Activated naive CD8-positive, alpha-beta T cell treated with anti-CD3 and anti-CD28 coated beads, Interleukin-2, amount 10 ng/mL, durations not matched to agents 7 days and 5 days (primary cell): ENCODE measurements around the gene PRKD1. TPM values are rescaled to one million over a fixed set of nuclear protein-coding genes. Genes with fewer than 3 reads are reported as not detected.
"Not testable (repeated sequence)": the region's sequence is repeated elsewhere in the genome, so short reads cannot be mapped to it uniquely, and the experiment has no call there.

Experiments
- ATAC-seq: fragments of 150-1000 bp; cut with Tn5 transposase; one replicate; pipeline ENCODE4 v1.10.0; 2021; ENCODE audit warnings: low read depth, moderate library complexity
- POLR2A ChIA-PET: fragments of 350-600 bp; sonication (Branson Sonifier 250); formaldehyde crosslinking; loops from one replicate; lab custom pipeline; 2021; ENCODE audit warnings: antibody characterized with exemption; lab: Charles Lee
- DNase-seq: peaks from one replicate; pipeline ENCODE4 v3.0.0; 2021
- H3K27ac Mint-ChIP-seq: one replicate; pipeline ENCODE4 v1.8.0; 2022; ENCODE audit warnings: mild to moderate bottlenecking, mixed read lengths
- H3K27me3 Mint-ChIP-seq: one replicate; pipeline ENCODE4 v1.8.0; 2022; ENCODE audit warnings: mild to moderate bottlenecking, moderate library complexity, mixed read lengths
- H3K36me3 Mint-ChIP-seq: one replicate; pipeline ENCODE4 v1.8.0; 2021; ENCODE audit warnings: mild to moderate bottlenecking, mixed read lengths
- H3K4me1 Mint-ChIP-seq: one replicate; pipeline ENCODE4 v1.8.0; 2021; ENCODE audit warnings: mixed read lengths
- H3K4me3 Mint-ChIP-seq: one replicate; pipeline ENCODE4 v1.8.0; 2022; ENCODE audit warnings: mild to moderate bottlenecking, moderate library complexity, mixed read lengths
- H3K9me3 Mint-ChIP-seq: one replicate; pipeline ENCODE4 v1.8.0; 2021; ENCODE audit warnings: mixed read lengths
- total RNA-seq, 2 experiments: library from RNA; stranded (reverse); gene quantifications; one replicate each; pipeline ENCODE4 v1.2.3, GENCODE V29; 2021

Gene PRKD1
- total RNA-seq, 2 experiments from 2014 or later = not detected

DNA sequence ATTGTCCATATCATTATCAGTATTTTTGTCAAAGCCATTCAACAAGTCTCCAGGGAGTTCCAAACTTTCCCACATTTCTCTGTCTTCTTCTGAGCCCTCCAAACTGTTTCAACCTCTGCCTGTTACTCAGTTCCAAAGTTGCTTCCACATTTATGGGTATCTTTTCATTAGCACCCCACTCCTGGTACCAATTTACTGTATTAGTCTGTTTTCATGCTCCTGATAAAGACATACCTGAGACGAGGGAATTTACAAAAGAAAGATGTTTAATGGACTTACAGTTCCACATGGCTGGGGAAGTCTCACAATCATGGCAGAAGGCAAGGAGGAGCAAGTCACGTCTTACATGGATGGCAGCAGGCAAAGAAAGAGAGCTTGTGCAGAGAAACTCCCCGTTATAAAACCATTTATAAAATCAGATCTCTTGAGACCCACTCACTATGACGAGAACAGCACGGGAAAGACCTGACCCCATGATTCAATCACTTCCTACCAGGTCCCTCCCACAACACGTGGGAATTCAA is 87.2 kb downstream of the PRKD1 start:
- H3K4me3 Mint-ChIP-seq, POLR2A ChIA-PET, H3K27me3 Mint-ChIP-seq, ATAC-seq, DNase-seq, H3K36me3 Mint-ChIP-seq, H3K27ac Mint-ChIP-seq, H3K4me1 Mint-ChIP-seq: not testable (repeated sequence)
- peaks cover 15% of the 10 kb centered on the region for H3K9me3 Mint-ChIP-seq

GRCh38 chr14:29839691-29840090 is 88.0 kb downstream of the PRKD1 start:
- H3K4me3 Mint-ChIP-seq, H3K36me3 Mint-ChIP-seq, H3K4me1 Mint-ChIP-seq, ATAC-seq, H3K27me3 Mint-ChIP-seq, H3K27ac Mint-ChIP-seq, DNase-seq, POLR2A ChIA-PET: not testable (repeated sequence)
- peaks cover 15% of the 10 kb centered on the region for H3K9me3 Mint-ChIP-seq

- Mint-ChIP-seq H3K4me1 (no peaks in the 10 kb centered on the region), H3K4me3 (no peak overlapping the region), H3K36me3 (no peaks in the 10 kb centered on the region)
Observed at GRCh38 chr14:29838752-29839151, 88.9 kb downstream of the PRKD1 start.

GRCh38 chr14:29836395-29836794 is 91.3 kb downstream of the PRKD1 start:
- H3K36me3 Mint-ChIP-seq = no peaks in the 10 kb centered on the region
- no peak for ATAC-seq
- POLR2A ChIA-PET = no interaction called here
- H3K4me3 Mint-ChIP-seq = no peak overlapping the region
- no peak for DNase-seq
- H3K27me3 Mint-ChIP-seq = no peaks in the 10 kb centered on the region
- peaks cover 13% of the 10 kb centered on the region for H3K9me3 Mint-ChIP-seq
- H3K27ac Mint-ChIP-seq = no peak overlapping the region
- no peaks in the 10 kb centered on the region for H3K4me1 Mint-ChIP-seq

More at GRCh38 chr14:29838752-29839151, 88.9 kb downstream of the PRKD1 start:
- ATAC-seq = no peak
- no peaks in the 10 kb centered on the region for H3K27me3 Mint-ChIP-seq
- POLR2A ChIA-PET = no interaction called here
- no peak overlapping the region for H3K27ac Mint-ChIP-seq
- H3K9me3 Mint-ChIP-seq = peaks cover 15% of the 10 kb centered on the region
- no peak for DNase-seq

GRCh38 chr14:29832042-29832441 is 95.6 kb downstream of the PRKD1 start:
- no peak for DNase-seq
- POLR2A ChIA-PET = interaction anchor here (0.7 kb wide), 1 partner anchor 76 kb away, joined by 6 read pairs; no protein-coding TSS in a partner anchor
- Mint-ChIP-seq H3K27ac (no peak overlapping the region), H3K4me1 (no peaks in the 10 kb centered on the region), H3K9me3 (peaks cover 3% of the 10 kb centered on the region), H3K36me3 (no peaks in the 10 kb centered on the region), H3K4me3 (no peak overlapping the region), H3K27me3 (no peaks in the 10 kb centered on the region)
- no peak for ATAC-seq

GRCh38 chr14:29829851-29830250 is 97.8 kb downstream of the PRKD1 start:
- POLR2A ChIA-PET = no interaction called here
- DNase-seq = no peak
- Mint-ChIP-seq H3K27me3 (no peaks in the 10 kb centered on the region), H3K9me3 (peaks cover 1% of the 10 kb centered on the region), H3K4me1 (no peaks in the 10 kb centered on the region), H3K4me3 (no peak overlapping the region), H3K27ac (no peak overlapping the region), H3K36me3 (no peaks in the 10 kb centered on the region)
- no peak for ATAC-seq

DNA sequence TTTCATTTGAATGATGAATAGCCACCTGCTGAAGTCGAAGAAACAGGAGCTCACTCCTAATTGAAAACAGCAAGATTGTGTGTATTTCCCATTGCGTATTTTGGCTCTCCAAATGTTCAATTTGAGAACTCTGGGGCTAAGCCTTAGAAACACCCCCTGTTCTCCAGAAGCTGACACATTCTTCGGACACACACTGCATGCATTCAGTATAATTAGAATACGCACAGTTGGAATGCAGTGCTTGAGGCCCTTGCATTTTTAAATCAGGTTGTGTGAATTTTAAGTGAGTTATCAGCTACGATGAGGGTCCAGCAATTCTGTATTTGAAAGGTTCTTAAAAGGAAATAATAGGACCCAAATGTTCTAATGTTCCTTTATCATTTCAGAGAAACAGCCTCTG is 103.8 kb downstream of the PRKD1 start:
- ATAC-seq (no peak), DNase-seq (no peak)
- Mint-ChIP-seq H3K4me3 (no peak overlapping the region), H3K27me3 (no peaks in the 10 kb centered on the region), H3K9me3 (no peaks in the 10 kb centered on the region), H3K4me1 (no peaks in the 10 kb centered on the region), H3K36me3 (no peaks in the 10 kb centered on the region), H3K27ac (no peak overlapping the region)
- POLR2A ChIA-PET = no interaction called here

GRCh38 chr14:29822430-29822709 is 105.3 kb downstream of the PRKD1 start:
- POLR2A ChIA-PET = no interaction called here
- H3K36me3 Mint-ChIP-seq = no peaks in the 10 kb centered on the region
- no peaks in the 10 kb centered on the region for H3K4me1 Mint-ChIP-seq
- DNase-seq = no peak
- H3K27me3 Mint-ChIP-seq = no peaks in the 10 kb centered on the region
- H3K4me3 Mint-ChIP-seq = no peak overlapping the region
- no peak for ATAC-seq
- H3K9me3 Mint-ChIP-seq = no peaks in the 10 kb centered on the region
- no peak overlapping the region for H3K27ac Mint-ChIP-seq

DNA sequence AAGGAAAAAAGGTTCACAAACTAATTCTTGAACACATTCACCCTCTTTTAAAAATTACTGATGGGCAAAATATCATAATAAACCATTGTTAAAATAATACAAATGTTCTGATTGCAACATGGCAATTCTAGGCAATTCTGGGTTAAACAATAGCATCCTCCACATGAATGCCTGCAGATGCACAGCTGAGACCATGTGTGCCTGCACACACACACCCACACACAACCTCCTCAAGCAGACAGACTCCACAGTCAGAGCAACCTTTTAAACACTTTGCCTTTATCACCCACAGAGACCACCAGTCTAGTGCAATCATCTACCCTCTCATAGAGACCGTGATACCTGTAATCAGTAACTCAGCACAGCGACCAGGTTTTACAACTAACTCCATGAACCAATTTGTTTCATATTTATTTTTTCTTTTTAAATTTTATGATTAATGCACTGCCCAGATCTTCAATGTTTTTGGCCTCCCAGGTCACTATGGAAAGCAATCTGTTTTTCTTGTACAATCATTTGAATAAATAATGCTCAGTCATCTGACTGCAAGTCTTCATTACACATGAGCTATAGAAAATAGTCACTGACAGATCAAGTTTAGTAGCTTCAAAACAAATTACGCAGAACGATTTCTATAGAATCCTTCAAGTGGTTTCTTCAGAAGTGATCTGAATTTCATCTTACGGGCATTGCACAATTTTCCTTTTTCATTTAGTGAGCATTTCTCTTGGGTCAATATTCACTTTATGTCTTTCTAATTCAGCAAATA is 105.8 kb downstream of the PRKD1 start:
- H3K36me3 Mint-ChIP-seq = no peaks in the 10 kb centered on the region
- ATAC-seq = no peak
- POLR2A ChIA-PET = no interaction called here
- no peaks in the 10 kb centered on the region for H3K27me3 Mint-ChIP-seq
- H3K4me3 Mint-ChIP-seq = no peak overlapping the region
- H3K9me3 Mint-ChIP-seq = no peaks in the 10 kb centered on the region
- no peak overlapping the region for H3K27ac Mint-ChIP-seq
- no peaks in the 10 kb centered on the region for H3K4me1 Mint-ChIP-seq
- no peak for DNase-seq

GRCh38 chr14:29821242-29821641 is 106.4 kb downstream of the PRKD1 start:
- POLR2A ChIA-PET = no interaction called here
- H3K27ac Mint-ChIP-seq = no peak overlapping the region
- H3K4me1 Mint-ChIP-seq = no peaks in the 10 kb centered on the region

GRCh38 chr14:29820785-29821184 is 106.9 kb downstream of the PRKD1 start:
- no peak overlapping the region for H3K4me3 Mint-ChIP-seq
- H3K36me3 Mint-ChIP-seq = no peaks in the 10 kb centered on the region
- POLR2A ChIA-PET = no interaction called here
- no peaks in the 10 kb centered on the region for H3K9me3 Mint-ChIP-seq
- H3K27me3 Mint-ChIP-seq = no peaks in the 10 kb centered on the region
- H3K4me1 Mint-ChIP-seq = no peaks in the 10 kb centered on the region
- DNase-seq = no peak
- ATAC-seq = no peak
- no peak overlapping the region for H3K27ac Mint-ChIP-seq

More at GRCh38 chr14:29821242-29821641, 106.4 kb downstream of the PRKD1 start:
- H3K4me3 Mint-ChIP-seq = no peak overlapping the region
- DNase-seq (no peak), ATAC-seq (no peak)
- H3K9me3 Mint-ChIP-seq = no peaks in the 10 kb centered on the region
- no peaks in the 10 kb centered on the region for H3K27me3 Mint-ChIP-seq
- H3K36me3 Mint-ChIP-seq = no peaks in the 10 kb centered on the region

GRCh38 chr14:29817767-29818405 is 109.8 kb downstream of the PRKD1 start:
- Mint-ChIP-seq H3K27me3 (no peaks in the 10 kb centered on the region), H3K27ac (no peak overlapping the region), H3K9me3 (no peaks in the 10 kb centered on the region), H3K4me3 (no peak overlapping the region), H3K36me3 (no peaks in the 10 kb centered on the region), H3K4me1 (no peaks in the 10 kb centered on the region)
- DNase-seq (no peak), ATAC-seq (no peak)
- POLR2A ChIA-PET = no interaction called here

GRCh38 chr14:29815016-29815674 is 112.5 kb downstream of the PRKD1 start:
- no peak for DNase-seq
- Mint-ChIP-seq H3K9me3 (no peaks in the 10 kb centered on the region), H3K27ac (no peak overlapping the region), H3K4me3 (no peak overlapping the region), H3K27me3 (no peaks in the 10 kb centered on the region), H3K4me1 (no peaks in the 10 kb centered on the region), H3K36me3 (no peaks in the 10 kb centered on the region)
- ATAC-seq = no peak
- POLR2A ChIA-PET = no interaction called here
